GM19328 (cell line): Measurements from ENCODE around the gene TBC1D4.

Experiments
- ATAC-seq: cut with Tn5 transposase; IDR thresholded peaks from one replicate; pipeline ENCODE4 v1.9.1; 2021; ENCODE audit warnings: mild to moderate bottlenecking, moderate library complexity; ENCODE audit not compliant: unreplicated experiment

The TBC1D4 gene

DNA sequence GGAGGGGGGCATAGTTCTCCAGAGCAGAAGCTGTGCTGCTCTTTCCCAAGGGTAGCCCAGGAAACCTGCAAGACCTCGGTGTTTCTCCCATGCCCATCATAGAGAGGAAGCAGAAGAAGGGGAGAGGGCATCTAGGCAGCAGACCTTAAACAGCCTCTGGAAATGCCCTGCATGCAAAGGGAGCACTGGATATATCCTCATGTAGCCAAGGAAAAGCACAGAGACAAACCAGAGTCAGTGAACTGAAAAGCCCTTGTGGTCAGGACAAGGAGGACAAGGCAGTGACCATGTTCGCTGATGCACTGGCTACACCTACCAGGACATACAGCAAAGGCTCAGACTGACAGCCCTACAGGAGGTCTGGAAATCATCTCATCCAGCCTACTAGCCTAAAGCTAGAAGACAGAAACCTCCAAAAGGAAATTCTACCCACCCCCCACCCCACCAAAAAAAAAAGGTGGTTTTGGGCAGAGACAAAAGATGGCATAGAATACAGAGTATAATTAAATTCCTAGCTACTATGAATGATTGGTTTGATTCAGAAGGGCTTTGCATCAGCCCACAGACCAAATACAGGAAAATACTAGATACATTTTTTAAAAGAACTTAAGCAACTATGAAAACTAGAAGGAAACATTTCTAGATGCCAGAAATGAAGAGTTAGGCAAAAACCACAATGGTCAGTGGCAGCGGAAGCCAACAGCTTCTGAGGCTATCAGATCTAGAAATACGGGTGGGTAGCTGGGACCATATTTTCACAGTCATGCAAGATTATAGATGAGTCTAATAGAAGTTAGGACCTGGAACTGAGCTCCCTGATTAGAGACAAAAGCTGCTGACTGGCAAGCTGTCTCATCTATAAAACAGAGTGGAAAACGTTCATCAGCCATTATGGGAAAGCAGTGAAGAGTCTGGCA is 4.4 kb upstream of the TBC1D4 start:
- no peak for ATAC-seq

GRCh38 chr13:75485286-75486062 is 3.5 kb upstream of the TBC1D4 start:
- ATAC-seq: no peak

DNA sequence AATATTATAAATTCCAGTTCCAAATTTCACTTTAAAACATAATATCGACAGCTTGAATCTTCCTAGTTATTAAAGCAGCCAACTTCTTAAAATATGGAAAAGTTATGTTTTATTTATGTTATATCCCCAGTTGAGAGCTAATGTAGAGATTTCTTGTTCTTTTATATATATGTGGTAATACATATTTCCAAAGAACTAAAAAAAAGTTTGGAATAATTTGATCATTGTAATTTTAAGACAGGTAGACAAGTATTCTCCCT is 781 bp upstream of the TBC1D4 start:
- ATAC-seq: no peak

DNA sequence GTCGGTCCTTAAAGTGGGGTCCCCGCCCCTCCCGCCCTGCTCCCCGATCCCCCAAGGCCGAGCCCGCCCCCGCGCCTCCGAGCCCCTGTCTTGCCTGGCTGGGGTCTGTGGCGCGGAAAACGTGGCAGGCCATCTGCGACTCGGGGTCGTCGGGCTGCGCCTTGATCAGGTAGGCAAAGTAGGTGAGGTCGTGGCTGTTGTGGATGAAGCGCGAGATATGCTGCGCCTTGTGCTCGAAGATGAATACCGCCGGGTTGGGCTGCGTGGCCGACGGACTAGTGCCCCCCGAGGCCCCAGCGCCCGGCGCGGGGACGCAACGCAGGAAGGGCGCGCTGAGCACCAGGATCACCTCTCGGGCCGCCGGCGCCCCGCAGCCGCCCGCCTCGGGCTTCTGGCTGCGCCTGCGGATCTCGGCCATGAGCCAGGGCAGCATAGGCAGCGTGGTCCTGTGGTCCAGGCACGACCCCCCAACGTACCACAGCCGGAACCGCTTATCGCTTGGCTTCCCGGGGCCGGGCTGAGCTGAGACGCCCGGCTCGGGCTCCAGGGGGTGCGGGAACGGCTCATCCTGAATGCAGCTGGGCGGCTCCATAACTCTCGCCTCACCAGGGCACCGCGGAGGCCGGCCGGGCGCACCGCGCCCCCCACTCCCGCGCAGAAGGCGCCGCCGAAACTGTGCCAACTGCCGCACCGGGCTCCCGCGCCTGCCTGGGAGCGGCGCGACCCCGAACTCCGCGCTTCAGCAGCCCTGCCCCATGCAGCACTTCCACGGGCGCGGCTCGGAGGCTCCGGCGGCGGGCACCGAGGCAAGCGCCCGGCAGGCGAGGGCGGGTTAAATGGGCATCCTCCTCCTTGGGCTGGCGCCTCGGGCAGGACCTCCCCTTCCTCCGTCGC is 546 bp downstream of the TBC1D4 start:
- peak; percentile 27 for ATAC-seq

DNA sequence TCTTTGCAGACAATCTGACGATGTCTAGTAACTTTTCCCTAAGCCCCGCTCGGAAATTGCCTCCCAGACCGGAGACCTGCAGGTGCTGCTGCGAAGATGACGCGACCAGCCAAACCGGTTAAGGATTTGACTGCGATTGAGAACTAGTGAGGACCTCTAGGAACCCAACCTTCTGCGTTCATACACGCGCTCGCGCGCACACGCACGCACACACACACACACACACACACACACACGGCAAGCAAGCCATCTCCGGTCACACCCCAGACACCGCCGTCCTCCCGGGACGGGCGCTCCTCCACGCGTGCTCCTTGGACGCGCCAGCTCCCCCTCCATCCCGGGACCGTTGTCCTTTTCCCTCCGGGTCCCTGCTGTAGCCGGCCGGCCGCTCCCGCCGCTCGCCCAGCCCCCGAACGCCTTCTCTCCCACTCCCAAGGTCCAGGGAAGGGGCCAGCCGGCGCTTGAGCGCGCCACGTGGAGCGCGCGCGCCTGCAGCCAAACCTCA is 1.2 kb downstream of the TBC1D4 start:
- ATAC-seq: peak; percentile 15

- no peak for ATAC-seq
Measured at GRCh38 chr13:75479102-75479740, 2.7 kb downstream of the TBC1D4 start.

- ATAC-seq: no peak
Measured at GRCh38 chr13:75478659-75479058, 3.3 kb downstream of the TBC1D4 start.

DNA sequence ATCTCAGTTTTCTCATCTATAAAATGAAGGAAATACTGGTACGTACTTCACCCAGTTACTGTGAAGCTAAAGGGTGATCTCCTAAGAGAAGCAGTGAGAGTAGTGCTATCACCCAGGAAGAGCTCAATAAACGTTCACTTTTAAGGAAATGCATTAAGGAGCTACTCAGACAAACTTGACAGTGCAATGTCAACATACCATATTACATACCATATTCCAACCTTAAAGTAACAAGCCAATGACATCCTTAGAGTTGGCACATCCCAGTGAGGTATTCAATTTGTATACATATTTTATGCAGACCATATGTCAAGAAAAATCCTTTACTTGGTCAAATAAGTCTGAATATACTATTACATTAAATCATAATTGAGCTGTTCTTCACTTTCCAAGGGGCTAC is 7.0 kb downstream of the TBC1D4 start:
- ATAC-seq: no peak

- no peak for ATAC-seq
Measured at GRCh38 chr13:75473468-75473867, 8.5 kb downstream of the TBC1D4 start.

DNA sequence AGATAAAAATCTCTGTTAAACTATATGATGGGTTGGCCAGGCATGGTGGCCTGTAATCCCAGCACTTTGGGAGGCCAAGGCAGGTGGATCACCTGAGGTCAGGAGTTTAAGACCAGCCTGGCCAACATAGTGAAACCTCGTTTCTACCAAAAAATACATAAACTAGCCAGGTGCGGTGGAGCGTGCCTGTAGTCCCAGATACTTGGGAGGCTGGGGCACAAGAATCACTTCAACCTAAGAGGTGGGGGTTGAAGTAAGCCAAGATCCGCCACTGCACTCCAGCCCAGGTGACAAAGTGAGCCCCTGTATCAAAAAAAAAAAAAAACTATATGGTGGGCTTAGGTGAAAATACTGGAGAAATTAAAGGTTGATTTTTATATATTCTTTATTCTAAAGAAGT is 11.3 kb downstream of the TBC1D4 start:
- ATAC-seq: no peak

DNA sequence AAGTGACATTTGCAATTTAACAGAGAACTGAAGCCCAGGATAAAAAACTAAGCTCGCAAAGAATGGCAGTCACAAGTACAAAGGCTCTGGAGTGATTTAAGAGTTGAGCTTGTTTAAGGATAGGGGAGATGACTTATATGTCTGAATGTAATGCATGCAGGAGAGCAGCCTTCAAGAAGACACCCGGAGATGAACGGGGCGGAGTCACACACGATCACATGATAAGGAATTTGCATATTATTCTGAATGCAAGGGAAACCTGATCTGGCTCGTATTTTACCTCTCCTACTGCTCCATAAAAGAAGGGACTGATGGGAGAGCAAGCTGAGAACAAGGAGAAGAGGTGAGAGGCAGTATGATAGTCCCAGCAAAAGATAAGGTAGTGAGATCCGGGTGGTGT is 12.9 kb downstream of the TBC1D4 start:
- no peak for ATAC-seq

- no peak for ATAC-seq
Measured at GRCh38 chr13:75468602-75469001, 13.4 kb downstream of the TBC1D4 start.

DNA sequence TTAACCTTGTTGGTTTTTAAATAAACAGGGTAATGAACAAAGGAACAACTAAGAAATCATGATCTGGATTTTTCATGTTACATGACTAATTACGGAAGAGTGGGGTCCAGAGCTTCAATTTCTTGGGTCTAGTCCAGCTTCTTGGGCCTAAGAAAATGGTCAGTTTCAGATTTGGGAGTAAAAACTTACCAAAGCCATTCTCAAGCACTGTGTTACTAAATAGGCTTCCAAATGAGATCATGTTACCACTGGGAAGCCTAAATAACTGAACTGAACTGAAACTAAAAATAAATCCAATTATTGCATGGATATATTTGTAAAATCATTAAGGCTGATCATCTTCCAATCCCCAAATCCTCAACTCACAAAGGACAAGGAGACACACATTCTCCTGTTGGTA is 13.9 kb downstream of the TBC1D4 start:
- no peak for ATAC-seq

DNA sequence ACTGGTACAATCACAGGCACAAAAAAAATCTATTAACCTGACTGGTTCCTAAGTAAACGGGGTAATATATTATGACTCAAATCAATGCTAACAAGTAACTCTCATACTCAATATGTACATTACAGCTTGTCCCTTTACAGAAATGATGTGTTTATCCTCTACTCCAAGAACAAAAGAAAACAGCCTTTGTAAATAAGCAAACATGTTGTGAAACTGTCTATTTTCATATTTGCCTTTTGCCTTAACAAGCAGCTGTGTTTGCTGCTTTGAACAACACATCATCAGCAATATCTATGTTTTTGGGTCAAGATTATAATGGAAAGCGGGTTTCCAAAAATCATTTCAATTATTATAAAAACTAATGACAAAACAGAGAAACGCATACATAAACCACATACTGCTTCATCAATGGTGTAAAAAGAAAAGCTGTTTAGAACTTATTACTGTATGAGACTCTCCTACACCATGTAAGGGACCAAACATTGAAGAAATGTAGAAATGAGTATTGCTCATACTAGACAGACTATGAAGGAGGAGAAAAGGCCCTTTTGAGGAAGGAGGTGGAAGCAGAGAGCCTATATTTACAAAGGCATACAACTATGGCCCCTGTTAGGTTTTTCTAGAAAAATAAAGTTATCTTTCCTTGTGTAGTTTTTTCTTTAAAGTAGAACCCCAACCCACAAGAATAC is 14.8 kb downstream of the TBC1D4 start:
- no peak for ATAC-seq

DNA sequence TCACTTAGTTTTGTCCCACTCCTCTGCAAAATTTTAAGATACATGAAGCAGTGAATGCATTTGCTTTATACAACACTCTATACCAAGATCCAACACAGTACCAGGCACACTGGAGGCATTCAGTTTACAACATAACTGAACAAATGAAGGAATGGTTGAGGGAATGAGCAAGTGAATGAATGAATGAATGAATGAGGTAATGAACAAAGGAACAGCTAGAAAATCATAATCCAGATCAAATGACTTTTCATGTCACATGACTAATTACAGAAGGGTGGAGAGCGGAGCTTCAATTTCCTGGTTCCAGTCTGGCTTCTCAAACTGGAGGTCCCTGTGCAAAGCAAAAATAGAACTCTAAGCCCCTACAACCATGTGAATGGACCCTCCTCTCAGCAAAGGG is 16.7 kb downstream of the TBC1D4 start:
- no peak for ATAC-seq

DNA sequence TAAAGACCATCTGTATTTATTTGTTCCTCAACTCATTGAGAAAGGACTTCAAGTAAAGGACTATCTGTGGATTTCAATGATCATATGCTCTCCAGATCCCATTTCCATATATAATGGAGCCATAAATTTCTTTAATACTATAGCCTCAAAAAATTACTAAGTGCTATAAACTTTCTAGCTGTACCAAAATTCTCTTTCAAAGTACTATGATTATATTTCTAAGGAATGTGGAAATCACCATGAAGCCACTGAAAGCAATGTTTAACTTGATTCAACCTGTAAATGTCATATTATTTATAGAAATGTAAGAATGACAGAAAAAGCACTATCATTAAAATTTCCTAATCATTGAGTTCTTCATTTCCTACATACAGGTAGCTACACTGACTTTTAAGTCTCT is 20.7 kb downstream of the TBC1D4 start:
- ATAC-seq: no peak

DNA sequence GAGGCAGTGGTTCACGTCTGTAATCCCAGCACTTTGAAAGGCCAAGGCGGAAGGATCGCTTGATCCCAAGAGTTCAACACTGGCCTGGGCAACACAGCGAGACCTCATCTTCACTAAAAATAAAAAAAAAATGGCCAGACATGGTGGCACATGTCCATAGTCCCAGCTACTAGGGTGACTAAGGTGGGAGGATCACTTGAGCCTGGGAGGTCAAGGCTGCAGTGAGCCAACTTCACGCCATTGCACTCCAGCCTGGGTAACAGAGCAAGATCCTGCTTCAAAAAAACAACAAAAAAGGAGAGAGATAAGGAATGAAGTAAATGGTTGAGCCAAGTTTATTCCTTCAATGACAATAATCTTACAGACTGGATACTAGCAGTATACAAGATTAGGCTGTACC is 21.3 kb downstream of the TBC1D4 start:
- ATAC-seq: no peak

- ATAC-seq: peak; percentile 99
Measured at GRCh38 chr13:75458696-75459422, 23.1 kb downstream of the TBC1D4 start.

GRCh38 chr13:75455962-75456361 is 26.0 kb downstream of the TBC1D4 start:
- ATAC-seq: no peak
